ENCODE data around the gene BRD3.

GRCh38 chr9:134032456-134033222 is 35.2 kb downstream of the BRD3 start:
- no peak for TF ChIP-seq CTCF (IDR thresholded peaks at IDR 0.05; ENCODE audit: low read depth, low read length)
- no peak for TF ChIP-seq EZH2phosphoT487 (IDR thresholded peaks at IDR 0.05; ENCODE audit: low read depth)
